ENCODE measurements around the gene CREBBP.
A peak's percentile ranks its signal among the peaks of the same experiment; 100 is the strongest.

CREBBP gene

DNA sequence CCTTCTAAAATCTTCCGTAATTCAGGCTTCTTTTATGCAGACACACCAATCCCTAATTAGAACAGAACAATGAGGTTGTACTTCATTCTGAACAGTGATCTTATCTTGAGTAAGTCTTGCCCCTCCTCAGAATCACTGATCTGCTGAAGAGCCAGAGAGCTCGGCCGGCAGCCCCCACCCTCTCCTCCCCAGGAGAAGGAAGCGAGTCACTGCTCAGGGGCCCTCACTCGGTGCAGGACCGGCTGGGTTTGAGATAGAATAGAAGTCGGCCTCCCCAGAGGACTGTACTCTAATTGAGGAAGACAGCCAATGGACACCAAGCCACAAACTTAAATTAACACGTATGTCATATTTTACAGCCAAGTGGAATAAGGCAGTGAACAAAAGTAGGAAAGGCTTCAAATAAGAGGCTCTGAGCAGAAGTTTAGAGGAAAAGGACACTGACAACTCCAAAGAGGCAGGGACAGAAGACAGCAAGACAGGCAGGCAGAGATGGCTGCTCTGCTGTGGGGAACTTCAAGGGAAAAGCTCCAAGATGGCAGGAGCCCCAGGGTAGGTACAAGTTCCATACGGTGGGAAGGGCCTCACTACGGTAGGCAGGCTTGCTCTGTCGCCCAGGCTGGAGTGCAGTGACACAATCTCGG, 18.6 kb downstream of the CREBBP start:
- in situ Hi-C loops (cut with HindIII; ENCODE audit: low pct_ligation_motif_present, low pct_unique_long_range_greater_than_20kb, low sequenced_read_pairs), result no loop called here
- DNase-seq, result peak; percentile 31

DNA sequence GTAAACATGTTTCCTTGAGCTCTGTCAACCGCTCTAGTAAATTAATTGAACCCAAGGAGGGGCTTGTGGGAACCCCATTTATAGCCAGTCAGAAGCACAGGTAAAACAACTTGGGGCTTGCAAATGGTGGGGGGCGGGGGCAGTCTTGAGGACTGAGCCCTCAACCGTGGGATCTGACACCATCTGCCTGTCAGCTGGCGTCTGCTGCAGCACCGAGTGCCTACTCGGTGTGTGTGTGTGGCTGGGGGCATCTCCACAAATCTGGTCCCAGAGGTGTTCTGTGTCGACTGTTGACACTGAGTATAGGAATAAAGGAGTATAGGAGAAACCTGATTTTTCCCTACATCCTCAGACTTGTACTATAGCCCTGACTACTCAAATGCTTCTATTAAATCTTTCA, 20.6 kb downstream of the CREBBP start:
- in situ Hi-C loops (cut with HindIII; ENCODE audit: low pct_ligation_motif_present, low pct_unique_long_range_greater_than_20kb, low sequenced_read_pairs), result no loop called here

DNA sequence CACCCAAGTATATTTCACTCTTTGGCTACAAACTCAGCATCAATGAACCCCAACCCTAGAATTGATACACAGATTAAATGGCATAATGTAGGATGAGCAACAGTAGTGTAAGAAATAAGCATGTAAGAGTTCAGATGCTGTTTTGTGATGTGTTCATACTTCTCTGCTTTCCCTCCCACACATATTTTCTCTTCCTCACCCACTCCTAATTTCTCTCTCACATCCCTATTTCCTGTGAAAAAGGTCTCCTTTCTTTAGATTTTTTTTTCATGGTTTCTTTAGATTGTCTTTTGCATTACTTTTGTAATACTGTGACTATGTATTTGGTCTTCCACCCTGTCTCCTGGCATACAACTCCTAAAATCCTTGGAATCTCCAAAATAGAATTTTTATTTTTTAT, 21.7 kb downstream of the CREBBP start:
- in situ Hi-C loops (cut with HindIII; ENCODE audit: low pct_ligation_motif_present, low pct_unique_long_range_greater_than_20kb, low sequenced_read_pairs), result no loop called here
- DNase-seq, result no peak

More for the DNA sequence above, 20.6 kb downstream of the CREBBP start:
- no peak for DNase-seq

DNA sequence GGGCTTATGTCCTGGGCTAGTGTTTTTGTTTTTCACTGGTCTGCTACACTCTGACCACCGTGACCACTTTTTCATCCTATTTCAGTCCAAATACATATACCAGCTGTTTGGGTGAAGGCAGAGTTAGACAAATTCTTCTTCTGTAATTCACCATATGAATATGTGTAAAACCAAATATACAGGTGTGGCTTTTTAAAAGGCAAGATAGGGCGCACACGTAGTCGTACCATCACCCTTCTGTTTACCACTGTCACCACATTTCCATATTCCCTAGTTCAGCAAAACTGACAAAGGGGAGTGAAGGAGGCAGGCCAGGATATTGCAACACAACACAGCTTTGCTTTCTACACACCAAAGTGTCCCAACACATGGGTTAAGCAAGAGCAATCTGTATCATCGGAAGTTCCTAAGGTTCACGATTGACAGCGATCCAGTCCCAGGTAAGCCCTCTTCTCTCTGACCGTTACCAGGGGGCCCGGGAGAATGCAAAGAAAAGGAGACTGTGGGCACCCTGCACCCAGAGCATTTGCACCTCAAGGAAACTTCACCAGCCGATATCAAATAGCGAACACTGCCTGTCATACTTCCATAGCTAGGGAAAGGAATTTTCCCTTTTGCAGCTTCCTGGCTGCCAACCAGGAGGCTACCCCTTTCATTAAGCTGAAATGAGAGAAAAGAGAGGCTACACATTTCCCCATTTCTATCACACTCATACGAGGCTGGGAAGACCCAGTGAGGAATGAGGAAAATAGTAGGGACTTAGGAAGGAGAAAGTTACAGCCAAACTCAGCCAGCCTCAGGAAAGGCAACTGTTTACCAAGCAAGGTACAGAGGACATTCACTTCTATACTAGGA, 23.1 kb downstream of the CREBBP start:
- in situ Hi-C loops (cut with HindIII; ENCODE audit: low pct_ligation_motif_present, low pct_unique_long_range_greater_than_20kb, low sequenced_read_pairs), result no loop called here
- DNase-seq, result no peak

DNA sequence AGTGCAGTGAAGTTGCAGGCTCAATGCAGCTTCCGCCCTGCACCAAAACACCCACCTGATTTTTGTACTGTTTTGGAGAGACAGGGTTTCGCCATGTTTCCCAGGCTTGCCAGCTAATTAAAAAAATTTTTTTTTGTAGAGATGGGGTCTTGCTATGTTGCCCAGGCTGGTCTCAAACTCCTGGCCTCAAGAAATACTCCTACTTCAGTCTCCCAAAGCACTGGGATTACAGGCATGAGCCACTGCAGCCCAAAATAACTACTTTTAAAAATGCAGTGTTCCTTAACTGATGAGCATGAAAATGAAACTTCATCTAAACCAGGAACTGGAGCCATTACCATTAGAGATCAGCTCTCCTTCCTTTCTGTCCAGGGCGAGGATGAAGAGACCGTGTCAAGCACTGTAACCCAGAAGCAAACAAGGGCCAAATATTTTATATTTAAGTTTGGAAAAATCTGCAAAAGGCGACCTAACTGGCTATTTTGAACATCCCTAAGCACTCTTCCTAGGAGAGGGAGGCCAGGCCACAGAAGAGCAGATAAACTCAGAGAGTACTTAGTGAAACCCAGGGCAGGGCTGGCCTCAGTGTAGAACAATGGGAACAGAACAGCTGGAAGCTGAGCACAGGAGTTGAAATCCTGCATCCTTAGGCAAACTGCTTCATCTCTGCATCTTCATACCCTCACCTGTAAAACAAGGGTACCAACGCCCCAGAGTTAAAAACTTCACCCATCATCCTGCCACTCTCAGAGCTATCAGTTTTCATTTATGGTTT, 24.0 kb downstream of the CREBBP start:
- in situ Hi-C loops (cut with HindIII; ENCODE audit: low pct_ligation_motif_present, low pct_unique_long_range_greater_than_20kb, low sequenced_read_pairs), result no loop called here
- DNase-seq, result no peak

DNA sequence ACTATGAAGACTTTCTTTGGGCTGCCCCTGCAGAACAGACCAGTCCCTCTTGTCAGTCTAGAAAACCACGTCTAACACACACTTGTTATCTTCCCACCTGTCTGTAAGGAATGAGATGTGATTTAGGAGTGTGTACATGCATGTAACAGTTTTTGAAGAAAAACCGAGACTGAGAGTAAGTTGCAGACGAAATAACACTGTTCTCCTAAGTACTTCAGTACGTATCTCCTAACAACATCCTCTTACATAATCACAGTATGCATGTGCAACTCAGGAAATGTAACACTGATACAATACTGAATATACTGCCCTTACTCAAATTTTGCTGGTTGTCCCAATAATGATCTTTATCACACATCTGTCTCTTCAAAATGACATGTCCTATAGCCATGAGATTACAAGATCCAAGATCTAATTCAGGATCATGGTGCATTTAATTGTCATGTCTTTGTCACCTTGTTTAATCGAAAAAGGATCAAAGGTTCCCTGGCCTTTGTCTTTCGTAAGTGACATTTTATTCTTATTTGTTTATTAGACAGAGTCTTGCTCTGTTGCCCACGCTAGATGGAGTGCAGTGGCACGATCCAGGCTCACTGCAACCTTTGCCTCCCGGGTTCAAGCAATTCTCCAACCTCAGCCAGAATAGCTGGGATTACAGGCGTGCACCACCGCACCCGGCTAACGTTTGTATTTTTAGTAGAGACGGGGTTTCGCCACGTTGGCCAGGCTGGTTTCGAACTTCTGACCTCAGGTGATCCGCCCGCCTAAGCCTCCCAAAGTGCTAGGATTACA, 25.6 kb downstream of the CREBBP start:
- in situ Hi-C loops (cut with HindIII; ENCODE audit: low pct_ligation_motif_present, low pct_unique_long_range_greater_than_20kb, low sequenced_read_pairs), result no loop called here
- DNase-seq, result no peak

DNA sequence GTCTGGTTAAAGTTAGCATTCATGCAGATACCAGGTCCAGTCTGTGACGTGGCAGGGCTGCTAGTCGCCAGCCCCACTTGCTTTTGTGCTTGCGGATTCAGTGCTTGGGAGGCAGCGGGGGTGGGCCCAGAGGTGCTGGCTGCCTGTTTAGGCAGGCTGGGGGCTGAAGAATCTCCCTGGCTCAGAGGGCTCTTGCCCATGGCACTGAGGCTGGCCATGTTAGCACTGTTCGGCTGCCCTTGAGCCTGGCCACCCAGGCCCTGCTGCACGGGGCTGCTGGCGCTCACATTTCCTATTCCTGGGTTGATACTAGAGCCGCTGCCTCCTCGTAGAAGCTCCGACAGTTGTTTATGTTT, 30.0 kb downstream of the CREBBP start:
- no peak for DNase-seq
- in situ Hi-C loops (cut with HindIII; ENCODE audit: low pct_ligation_motif_present, low pct_unique_long_range_greater_than_20kb, low sequenced_read_pairs), result no loop called here

DNA sequence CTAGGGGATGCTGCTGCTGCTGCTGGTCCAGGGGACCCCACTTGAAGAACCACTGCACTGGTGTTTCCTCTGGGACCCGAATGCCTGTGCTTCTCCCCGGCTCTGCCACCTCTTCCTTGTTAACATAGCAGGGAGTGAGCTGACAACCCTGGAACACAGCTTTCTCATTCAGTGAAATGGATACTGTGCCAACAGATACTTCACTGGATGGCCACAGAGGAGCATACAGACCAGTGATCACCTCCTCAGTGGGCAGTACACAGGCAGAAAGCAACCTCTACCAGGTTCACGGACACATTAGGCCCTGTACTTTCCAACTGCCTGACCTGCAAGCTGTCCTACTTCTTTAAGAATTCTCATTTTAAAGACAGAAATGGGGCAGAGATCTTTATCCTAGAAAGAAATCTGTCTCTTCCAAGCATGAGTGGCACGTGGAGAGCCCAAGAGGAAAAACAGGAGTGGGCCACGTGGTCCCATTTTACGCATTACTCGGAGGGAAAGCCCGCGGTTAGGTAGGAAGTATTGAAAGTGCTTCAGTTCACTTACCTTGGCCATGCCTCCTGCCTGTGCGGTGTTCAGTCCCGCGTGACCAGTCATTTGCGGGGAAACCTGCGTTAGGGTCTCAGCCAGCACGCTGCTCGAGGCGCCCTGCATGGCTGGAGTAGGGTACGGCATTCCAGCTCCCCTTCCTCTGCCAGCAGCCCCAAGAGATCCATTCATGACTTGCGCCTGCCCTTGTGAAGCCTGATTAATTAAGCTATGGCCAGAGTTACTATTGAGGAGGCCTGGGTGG, 30.6 kb downstream of the CREBBP start:
- no peak for DNase-seq
- in situ Hi-C loops (cut with HindIII; ENCODE audit: low pct_ligation_motif_present, low pct_unique_long_range_greater_than_20kb, low sequenced_read_pairs), result no loop called here

DNA sequence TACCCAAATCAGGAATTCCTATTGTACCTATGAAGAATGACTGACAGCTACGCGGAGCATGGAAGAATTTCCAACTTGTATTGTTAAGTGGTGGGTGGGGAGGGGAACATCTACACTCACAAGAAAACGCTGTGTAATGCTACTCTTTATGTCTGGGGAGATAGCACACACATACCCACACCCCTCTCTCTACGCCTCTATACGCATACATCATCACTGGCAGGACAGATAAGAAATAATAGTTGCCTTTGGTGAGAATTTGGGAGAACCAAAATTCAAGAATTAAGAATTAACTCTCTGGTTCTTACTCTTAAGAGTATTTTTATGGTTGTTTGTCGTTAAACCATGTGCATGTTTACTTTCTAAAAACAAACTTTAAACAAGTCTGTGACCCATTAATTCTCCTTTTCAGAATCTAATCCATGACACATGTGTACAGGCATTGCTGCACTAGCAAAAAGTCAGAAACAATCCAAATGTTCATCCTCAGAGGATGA, 33.9 kb downstream of the CREBBP start:
- in situ Hi-C loops (cut with HindIII; ENCODE audit: low pct_ligation_motif_present, low pct_unique_long_range_greater_than_20kb, low sequenced_read_pairs), result no loop called here
- DNase-seq, result no peak

DNA sequence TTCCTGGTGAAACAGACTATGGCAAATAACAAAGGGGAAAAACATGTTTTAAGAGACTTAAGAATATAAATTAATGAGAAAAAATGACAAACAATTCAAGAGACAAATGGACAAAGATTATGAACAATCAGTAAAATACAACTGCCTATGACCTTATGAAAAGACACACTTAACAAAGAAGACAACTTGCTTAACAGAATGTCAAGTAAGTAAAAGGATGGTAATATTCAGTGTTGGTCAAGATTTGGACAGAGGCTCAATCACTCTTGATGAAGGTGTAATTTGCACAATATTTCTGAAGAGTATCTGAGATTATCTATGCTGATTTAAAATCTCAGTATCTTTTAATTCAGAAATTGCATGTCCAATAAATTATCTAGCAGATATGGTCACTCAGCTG, 34.4 kb downstream of the CREBBP start:
- in situ Hi-C loops (cut with HindIII; ENCODE audit: low pct_ligation_motif_present, low pct_unique_long_range_greater_than_20kb, low sequenced_read_pairs), result no loop called here
- no peak for DNase-seq

DNA sequence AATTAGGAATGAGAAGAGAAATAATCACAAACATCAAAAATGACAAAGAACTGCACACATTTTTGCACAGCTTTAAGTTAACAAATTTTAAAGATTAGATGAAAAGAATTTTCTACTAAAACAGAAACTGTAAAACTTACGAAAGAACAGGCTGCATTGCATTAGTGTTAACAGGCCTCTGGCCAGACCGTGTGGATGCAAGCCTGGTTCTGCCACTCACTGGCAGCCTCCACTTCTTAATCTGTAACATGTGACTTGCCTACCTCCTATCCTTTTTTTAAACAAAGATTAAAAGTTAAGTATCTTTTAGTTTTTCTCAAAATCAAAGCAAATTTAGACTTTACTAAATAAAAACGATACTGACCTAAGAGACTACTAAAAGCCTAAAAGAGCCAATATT, 37.5 kb downstream of the CREBBP start:
- in situ Hi-C loops (cut with HindIII; ENCODE audit: low pct_ligation_motif_present, low pct_unique_long_range_greater_than_20kb, low sequenced_read_pairs), result no loop called here
- no peak for DNase-seq

DNA sequence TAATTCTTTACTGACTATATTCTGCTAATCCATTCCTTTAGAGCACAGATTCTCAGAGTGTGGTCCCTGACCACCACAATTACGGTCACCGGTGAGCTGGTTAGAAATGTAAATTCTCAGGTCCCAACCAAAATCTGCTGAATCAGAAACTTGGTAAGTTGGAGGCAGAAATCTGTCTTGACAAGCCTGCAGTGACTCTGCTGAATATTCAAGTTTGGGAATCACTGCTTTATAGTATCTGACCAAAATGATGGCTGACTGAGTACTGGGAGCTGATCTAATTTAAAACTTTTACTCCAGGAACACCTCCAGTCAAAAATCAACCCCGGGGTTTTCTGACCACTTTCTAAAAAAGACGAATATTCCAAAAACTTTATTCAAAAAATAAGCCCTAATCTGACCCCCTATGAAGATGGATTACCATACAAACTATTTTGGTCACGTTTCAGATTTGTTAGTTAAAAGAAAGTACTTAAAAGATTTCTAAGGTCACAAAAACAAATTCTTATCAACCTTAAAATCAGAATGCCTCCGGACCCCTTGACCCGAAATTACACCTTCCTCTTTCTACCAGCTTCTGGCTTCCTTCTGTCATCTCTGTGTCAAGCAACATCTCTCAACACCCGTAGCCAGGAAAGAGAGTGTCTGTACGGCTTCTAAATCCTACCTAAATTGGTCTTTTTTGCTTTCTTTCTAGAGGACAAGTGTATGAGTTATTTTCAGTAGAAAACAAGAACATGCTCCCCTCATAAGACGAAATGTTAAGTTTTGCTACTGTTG, 38.6 kb downstream of the CREBBP start:
- no peak for DNase-seq
- in situ Hi-C loops (cut with HindIII; ENCODE audit: low pct_ligation_motif_present, low pct_unique_long_range_greater_than_20kb, low sequenced_read_pairs), result no loop called here

DNA sequence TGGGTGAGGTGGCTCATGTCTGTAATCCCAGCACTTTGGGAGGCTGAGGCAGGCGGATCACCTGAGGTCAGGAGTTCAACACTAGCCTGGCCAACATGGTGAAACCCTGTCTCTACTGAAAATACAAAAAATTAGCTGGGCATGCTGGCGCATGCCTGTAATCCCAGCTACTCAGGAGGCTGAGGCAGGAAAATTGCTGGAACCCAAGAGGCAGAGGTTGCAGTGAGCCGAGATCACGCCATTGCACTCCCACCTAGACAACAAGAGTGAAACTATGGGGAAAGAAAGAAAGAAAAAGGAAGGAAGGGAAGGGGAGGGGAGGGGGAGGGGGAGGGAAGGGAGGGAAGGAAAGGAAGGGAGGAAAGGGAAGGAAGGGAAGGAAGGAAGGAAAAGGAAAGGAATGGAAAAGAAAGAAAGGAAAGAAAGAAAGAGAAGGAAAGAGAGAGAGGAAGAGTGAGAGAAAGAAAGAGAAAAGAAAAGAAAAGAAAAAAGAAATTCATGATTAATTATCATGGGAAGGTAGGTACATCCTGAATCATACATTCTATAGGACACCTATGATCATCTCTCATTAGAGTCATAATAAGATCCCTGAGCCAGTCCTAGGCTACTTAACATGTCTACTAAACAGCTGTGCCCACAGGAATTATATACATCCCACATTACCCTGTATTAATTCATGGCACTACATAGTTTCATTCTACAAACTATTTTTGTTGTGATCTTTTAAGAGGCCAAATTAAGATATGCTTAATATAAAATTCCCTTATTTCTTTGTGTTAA, 40.9 kb downstream of the CREBBP start:
- in situ Hi-C loops (cut with HindIII; ENCODE audit: low pct_ligation_motif_present, low pct_unique_long_range_greater_than_20kb, low sequenced_read_pairs), result no loop called here
- no peak for DNase-seq

DNA sequence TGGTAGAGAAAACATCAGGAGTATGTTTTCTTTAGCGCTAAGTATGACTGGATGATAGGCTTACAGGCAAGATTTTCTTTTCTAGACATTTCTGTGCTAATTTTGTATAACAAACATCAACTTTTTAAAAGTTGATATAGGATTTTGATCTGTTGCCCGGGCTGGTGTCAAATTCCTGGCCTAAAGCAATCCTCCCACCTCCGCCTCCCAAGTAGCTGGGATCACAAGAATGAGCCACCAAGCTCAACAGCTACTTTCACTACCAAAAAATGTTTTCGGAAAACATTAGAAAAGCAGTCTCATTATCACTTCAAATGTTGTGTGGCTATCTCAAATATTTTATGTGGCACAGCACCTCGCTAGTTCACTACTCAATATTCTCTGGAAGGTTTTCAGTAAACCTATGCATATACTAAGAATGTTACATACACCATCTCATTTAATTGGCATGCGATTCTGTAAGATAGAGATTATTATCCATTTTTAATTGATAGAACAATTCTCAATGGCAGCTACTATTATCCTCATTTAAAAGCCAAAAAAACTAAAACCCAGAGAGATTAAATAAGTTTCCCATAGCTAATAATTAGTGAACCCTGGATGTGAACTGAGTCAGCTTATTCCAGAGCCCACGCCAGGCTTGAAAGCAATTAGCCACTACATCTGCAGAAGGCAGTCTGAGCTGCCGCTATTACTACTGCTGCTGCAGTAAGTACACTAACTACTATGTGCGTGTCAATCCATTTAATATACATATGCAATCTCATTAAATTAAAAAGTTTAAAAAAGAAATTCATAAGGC, 41.7 kb downstream of the CREBBP start:
- in situ Hi-C loops (cut with HindIII; ENCODE audit: low pct_ligation_motif_present, low pct_unique_long_range_greater_than_20kb, low sequenced_read_pairs), result no loop called here
- DNase-seq, result no peak

DNA sequence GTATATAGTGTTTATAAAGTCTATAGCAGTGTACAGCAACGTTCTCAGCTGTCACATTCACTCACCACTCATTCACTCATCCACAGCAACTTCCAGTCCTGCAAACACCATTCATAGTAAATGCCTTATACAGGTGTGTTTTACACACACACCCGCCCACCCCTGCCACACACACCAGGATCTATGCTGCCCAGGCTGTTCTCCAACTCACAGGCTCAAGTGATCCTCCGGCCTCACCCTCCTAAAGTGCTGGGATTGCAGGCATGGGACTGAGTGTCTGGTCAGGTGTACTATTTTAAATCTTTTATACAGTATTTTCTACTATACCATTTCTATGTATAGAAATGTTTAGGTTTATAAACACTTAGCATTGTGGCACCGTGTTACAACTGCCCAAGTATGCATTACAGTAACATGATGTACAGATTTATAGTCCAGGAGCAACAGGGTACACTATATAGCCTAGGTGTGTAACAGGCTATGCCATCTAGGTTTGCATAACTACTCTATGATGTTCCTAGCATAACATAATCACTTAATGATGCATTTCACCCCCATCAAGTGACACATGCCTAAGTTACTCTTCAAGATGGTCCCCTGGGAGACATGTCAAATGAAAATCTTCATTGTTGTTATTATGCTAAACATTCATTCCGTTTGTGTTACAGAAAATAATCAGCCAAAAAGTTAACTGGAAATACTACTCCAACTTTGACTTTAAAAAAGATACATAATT, 42.5 kb downstream of the CREBBP start:
- in situ Hi-C loops (cut with HindIII; ENCODE audit: low pct_ligation_motif_present, low pct_unique_long_range_greater_than_20kb, low sequenced_read_pairs), result no loop called here
- DNase-seq, result no peak
